OCI-LY7 (cell line): ENCODE measurements around the gene PDCD1. TPM values are rescaled to one million over a fixed set of nuclear protein-coding genes. Genes with fewer than 3 reads are reported as not detected.

Experiments
- BruUV-seq: library from RNA; stranded (reverse); fragments of 400-500 nt; replicated peaks from 2 replicates; lab custom pipeline; 2021; lab: Mats Ljungman, UMichigan
- CTCF ChIA-PET: fragments of 300-600 bp; sonication (Branson Sonifier 250); formaldehyde crosslinking; loops from one replicate; lab custom pipeline; 2022; ENCODE audit warnings: antibody characterized with exemption; ENCODE audit not compliant: unreplicated experiment; lab: Charles Lee
- POLR2A ChIA-PET: fragments of 300-600 bp; sonication (Branson Sonifier 250); formaldehyde crosslinking; loops from one replicate; lab custom pipeline; 2022; ENCODE audit warnings: antibody characterized with exemption; lab: Charles Lee
- DNase-seq: peaks from one replicate; pipeline ENCODE4 v3.0.0-alpha.2; 2015; ENCODE audit warnings: low spot score
- H2AFZ ChIP-seq: fragments of 200-600 bp; sonication (generic), shearing (Covaris generic); 2 replicates; pipeline ENCODE4 v1.6.1; 2014; ENCODE audit warnings: mild to moderate bottlenecking, antibody characterized with exemption, low read length, moderate library complexity
- H3K27ac ChIP-seq: fragments of 200-600 bp; sonication (generic); 2 replicates; pipeline ENCODE4 v1.5.1; 2014; ENCODE audit warnings: mixed run types, low read depth, mild to moderate bottlenecking, moderate library complexity, low read length, inconsistent platforms; ENCODE audit not compliant: poor library complexity, severe bottlenecking
- H3K36me3 ChIP-seq: fragments of 200-600 bp; sonication (generic); 2 replicates; pipeline ENCODE4 v1.6.1; 2014; ENCODE audit warnings: mild to moderate bottlenecking, antibody characterized with exemption, low read length, moderate library complexity, mixed read lengths; ENCODE audit not compliant: insufficient read depth
- H3K4me1 ChIP-seq: fragments of 200-600 bp; sonication (generic); 2 replicates; pipeline ENCODE4 v1.5.1; 2014; ENCODE audit warnings: mild to moderate bottlenecking, low read length; ENCODE audit not compliant: insufficient read depth, poor library complexity, severe bottlenecking
- H3K4me2 ChIP-seq: fragments of 200-600 bp; sonication (generic); 2 replicates; pipeline ENCODE4 v1.6.1; 2014; ENCODE audit warnings: mild to moderate bottlenecking, low read length
- H3K4me3 ChIP-seq: fragments of 200-600 bp; sonication (generic); 2 replicates; pipeline ENCODE4 v1.5.1; 2014; ENCODE audit warnings: mild to moderate bottlenecking, low read depth, low read length; ENCODE audit not compliant: poor library complexity, severe bottlenecking
- H3K79me2 ChIP-seq: fragments of 200-600 bp; sonication (generic); 2 replicates; pipeline ENCODE4 v1.6.1; 2016; ENCODE audit warnings: low read depth, mild to moderate bottlenecking, low read length, moderate library complexity, mixed read lengths; ENCODE audit not compliant: insufficient read depth
- H3K9me2 ChIP-seq: fragments of 200-600 bp; sonication (generic); 2 replicates; pipeline ENCODE4 v1.6.1; 2016; ENCODE audit warnings: mild to moderate bottlenecking, low read length, mixed read lengths; ENCODE audit not compliant: insufficient read depth
- H3K9me3 ChIP-seq: fragments of 200-600 bp; sonication (generic); 2 replicates; pipeline ENCODE4 v1.6.1; 2014; ENCODE audit warnings: mild to moderate bottlenecking, mixed run types, low read length, mixed read lengths
- H4K20me1 ChIP-seq: fragments of 200-600 bp; sonication (generic); 2 replicates; pipeline ENCODE4 v1.6.1; 2014; ENCODE audit warnings: mild to moderate bottlenecking, antibody characterized with exemption, low read length, moderate library complexity, mixed read lengths; ENCODE audit not compliant: insufficient read depth
- EZH2phosphoT487 ChIP-seq: fragments of 200-600 bp; sonication (generic); IDR thresholded peaks from 2 replicates; pipeline ENCODE4 v1.6.1; 2018; ENCODE audit warnings: low read depth, borderline replicate concordance, mild to moderate bottlenecking, mixed run types, antibody characterized with exemption, low read length, moderate library complexity, mixed read lengths
- intact Hi-C: fragments of 100-400 bp; cut with micrococcal nuclease; formaldehyde crosslinking; loops from one replicate; pipeline ENCODE4 v1.10.0; 2022; ENCODE audit not compliant: unreplicated experiment
- total RNA-seq, 2 experiments: library from RNA; depleted of rRNA in 1 of 2; stranded (reverse); fragments of >200 nt in 1 of 2; shearing (Covaris generic) in 1 of 2; gene quantifications; 2 replicates each; pipeline ENCODE4 v1.2.3, GENCODE V29; 2014 to 2022
- TF ChIP-seq, protein P1 (sequence below): fragments of 200-600 bp; sonication (generic); conservative IDR thresholded peaks from 2 replicates; pipeline ENCODE4 v1.5.1; 2014; ENCODE audit warnings: mild to moderate bottlenecking, antibody characterized with exemption, low read length, moderate library complexity, mixed read lengths

Gene PDCD1
- total RNA-seq, 2 experiments from 2014 or later, result not detected

DNA sequence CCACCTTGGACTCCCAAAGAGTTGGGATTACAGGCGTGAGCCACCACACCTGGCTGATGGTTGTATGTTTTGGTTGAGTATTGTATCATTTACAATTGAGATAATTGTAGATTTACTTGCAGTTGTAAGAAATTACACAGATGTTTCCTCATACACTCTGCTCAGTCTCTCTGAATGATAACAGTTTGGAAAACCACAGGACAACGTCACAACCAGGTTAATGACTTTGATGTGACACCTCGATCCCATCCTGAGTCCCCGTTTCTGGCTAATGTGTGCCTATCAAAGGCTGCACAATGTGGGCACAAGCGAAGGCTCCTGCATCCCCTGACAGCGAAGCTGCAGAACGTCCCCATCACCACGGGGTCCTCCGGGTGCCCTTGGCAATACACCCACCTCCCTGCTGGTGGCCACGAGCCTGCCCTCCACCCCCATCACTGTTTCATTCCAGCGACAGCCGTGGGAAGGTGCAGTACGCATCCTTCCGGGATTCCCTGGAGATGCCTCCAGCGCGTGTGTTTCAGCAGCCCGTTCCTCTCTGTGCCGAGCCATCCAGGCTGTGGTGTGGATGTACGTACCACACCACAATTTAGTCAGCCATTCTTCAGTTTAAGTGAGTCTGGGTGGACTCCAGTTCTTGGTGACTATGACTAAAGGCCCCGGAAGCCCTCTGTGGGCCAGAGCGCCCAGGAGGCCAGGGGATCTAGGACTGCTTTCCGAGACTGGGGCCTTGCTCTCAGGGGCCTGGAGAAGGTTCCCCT is 4.3 kb upstream of the PDCD1 start:
- TF ChIP-seq, protein P1, sequence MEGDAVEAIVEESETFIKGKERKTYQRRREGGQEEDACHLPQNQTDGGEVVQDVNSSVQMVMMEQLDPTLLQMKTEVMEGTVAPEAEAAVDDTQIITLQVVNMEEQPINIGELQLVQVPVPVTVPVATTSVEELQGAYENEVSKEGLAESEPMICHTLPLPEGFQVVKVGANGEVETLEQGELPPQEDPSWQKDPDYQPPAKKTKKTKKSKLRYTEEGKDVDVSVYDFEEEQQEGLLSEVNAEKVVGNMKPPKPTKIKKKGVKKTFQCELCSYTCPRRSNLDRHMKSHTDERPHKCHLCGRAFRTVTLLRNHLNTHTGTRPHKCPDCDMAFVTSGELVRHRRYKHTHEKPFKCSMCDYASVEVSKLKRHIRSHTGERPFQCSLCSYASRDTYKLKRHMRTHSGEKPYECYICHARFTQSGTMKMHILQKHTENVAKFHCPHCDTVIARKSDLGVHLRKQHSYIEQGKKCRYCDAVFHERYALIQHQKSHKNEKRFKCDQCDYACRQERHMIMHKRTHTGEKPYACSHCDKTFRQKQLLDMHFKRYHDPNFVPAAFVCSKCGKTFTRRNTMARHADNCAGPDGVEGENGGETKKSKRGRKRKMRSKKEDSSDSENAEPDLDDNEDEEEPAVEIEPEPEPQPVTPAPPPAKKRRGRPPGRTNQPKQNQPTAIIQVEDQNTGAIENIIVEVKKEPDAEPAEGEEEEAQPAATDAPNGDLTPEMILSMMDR, result no peak
- no peak for TF ChIP-seq EZH2phosphoT487
- H3K36me3 ChIP-seq, result no peaks in the 10 kb centered on the region
- ChIA-PET CTCF (no interaction called here), POLR2A (no interaction called here)
- intact Hi-C loops, result no loop called here
- no peaks in the 10 kb centered on the region for H3K79me2 ChIP-seq
- no TSS peak for BruUV-seq
- no peak overlapping the region for H3K27ac ChIP-seq
- H3K9me2 ChIP-seq, result no peaks in the 10 kb centered on the region
- no peak overlapping the region for H3K4me2 ChIP-seq
- H3K4me3 ChIP-seq, result no peak overlapping the region
- H4K20me1 ChIP-seq, result no peaks in the 10 kb centered on the region
- H3K9me3 ChIP-seq, result peaks cover 13% of the 10 kb centered on the region; the same call in 1 of the 2 replicates
- H2AFZ ChIP-seq, result no peak overlapping the region
- no peak for DNase-seq
- peaks cover 14% of the 10 kb centered on the region for H3K4me1 ChIP-seq

DNA sequence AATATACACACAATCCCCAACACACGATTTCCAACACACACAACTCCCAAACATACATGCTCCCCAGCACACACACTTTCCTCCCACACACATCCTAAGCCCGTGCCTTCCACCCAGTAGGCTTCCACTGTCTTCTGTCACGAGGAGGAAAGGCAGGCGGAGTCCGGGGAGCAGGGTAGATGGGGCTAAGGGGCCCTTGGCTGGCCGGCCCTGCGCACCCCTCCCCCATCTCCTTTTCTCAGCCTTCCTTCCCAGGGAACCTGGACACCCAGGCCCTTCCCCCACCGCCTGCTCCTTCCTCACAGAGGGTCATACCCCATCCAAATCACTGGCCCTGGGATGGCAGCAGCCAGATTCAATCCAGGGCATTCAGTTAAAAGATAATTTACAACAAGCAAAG is 3.4 kb upstream of the PDCD1 start:
- Histone ChIP-seq H3K27ac (no peak overlapping the region), H3K4me3 (no peak overlapping the region), H3K79me2 (no peaks in the 10 kb centered on the region), H3K9me3 (peaks cover 13% of the 10 kb centered on the region; the same call in 1 of the 2 replicates), H3K36me3 (no peaks in the 10 kb centered on the region), H3K4me1 (peaks cover 14% of the 10 kb centered on the region), H4K20me1 (no peaks in the 10 kb centered on the region), H3K9me2 (no peaks in the 10 kb centered on the region), H3K4me2 (no peak overlapping the region), H2AFZ (no peak overlapping the region)
- intact Hi-C loops, result no loop called here
- no TSS peak for BruUV-seq
- TF ChIP-seq, protein P1, result no peak
- TF ChIP-seq EZH2phosphoT487, result no peak
- POLR2A ChIA-PET, result no interaction called here
- CTCF ChIA-PET, result no interaction called here
- DNase-seq, result no peak

DNA sequence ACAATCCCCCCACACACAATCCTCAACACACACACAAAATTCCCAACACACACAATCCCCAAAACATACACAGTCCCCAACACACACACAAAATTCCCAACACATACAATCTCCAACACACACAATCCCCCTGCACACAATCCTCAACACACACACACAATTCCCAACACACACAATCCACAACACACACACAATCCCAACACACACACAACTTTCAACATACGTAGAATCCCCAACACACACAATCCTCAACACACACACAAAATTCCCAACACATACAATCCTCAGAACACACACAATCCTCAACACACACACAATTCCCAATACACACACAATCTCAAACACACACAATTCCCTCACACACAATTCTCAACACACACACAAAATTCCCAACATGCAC is 2.6 kb upstream of the PDCD1 start:
- peaks cover 13% of the 10 kb centered on the region; the same call in 1 of the 2 replicates for H3K9me3 ChIP-seq
- no peak for DNase-seq
- H3K4me3 ChIP-seq, result no peak overlapping the region
- H3K79me2 ChIP-seq, result no peaks in the 10 kb centered on the region
- intact Hi-C loops, result no loop called here
- H3K27ac ChIP-seq, result no peak overlapping the region
- no peaks in the 10 kb centered on the region for H4K20me1 ChIP-seq
- H2AFZ ChIP-seq, result no peak overlapping the region
- no peak overlapping the region for H3K4me2 ChIP-seq
- peaks cover 14% of the 10 kb centered on the region for H3K4me1 ChIP-seq
- CTCF ChIA-PET, result no interaction called here
- BruUV-seq, result no TSS peak
- POLR2A ChIA-PET, result no interaction called here
- H3K36me3 ChIP-seq, result no peaks in the 10 kb centered on the region
- no peaks in the 10 kb centered on the region for H3K9me2 ChIP-seq
- TF ChIP-seq, protein P1, result no peak
- no peak for TF ChIP-seq EZH2phosphoT487
